Right atrium auricular region (tissue), 2 donors: Measurements from ENCODE around the gene CDKAL1. TPM values are rescaled to one million over a fixed set of nuclear protein-coding genes. Genes with fewer than 3 reads are reported as not detected.
"Not testable (repeated sequence)": the region's sequence is repeated elsewhere in the genome, so short reads cannot be mapped to it uniquely, and the experiment has no call there.

ENCODE experiments used
- DNase-seq: peaks from one replicate; pipeline ENCODE4 v3.0.0-alpha.2; 2019; ENCODE audit warnings: low spot score
- H3K27ac ChIP-seq, 2 donors: fragments of 200-600 bp; sonication (generic); 1 replicate in 1 of 2; 2 replicates in 1 of 2; pipeline ENCODE4 v1.5.1; 2016 to 2019
- H3K27me3 ChIP-seq, 2 donors: fragments of 200-600 bp; sonication (generic); one replicate each; pipeline versions ENCODE4 v1.5.1 to v1.6.0; 2017 to 2019
- H3K36me3 ChIP-seq: fragments of 200-600 bp; sonication (generic); one replicate; pipeline ENCODE4 v1.5.1; 2016
- H3K4me1 ChIP-seq, 2 donors: fragments of 200-600 bp; sonication (generic); one replicate each; pipeline versions ENCODE4 v1.5.1 to v1.6.0; 2017 to 2019
- H3K4me3 ChIP-seq, 2 donors: fragments of 200-600 bp; sonication (generic); 1 replicate in 1 of 2; 2 replicates in 1 of 2; pipeline ENCODE4 v1.5.1; 2017 to 2019; ENCODE audit warnings: mild to moderate bottlenecking in 1 of 2, moderate library complexity in 1 of 2
- H3K9me3 ChIP-seq, 2 donors: fragments of 200-600 bp; sonication (generic); one replicate each; pipeline ENCODE4 v1.5.1; 2019
- total RNA-seq, 2 donors: library from RNA; depleted of rRNA; stranded (reverse); fragments of >200 nt; gene quantifications; one replicate each; pipeline ENCODE4 v1.1.0, GENCODE V29; 2016
- TF ChIP-seq, protein P1 (sequence below), 2 donors: fragments of 200-600 bp; sonication (generic); IDR thresholded peaks; one replicate each; pipeline ENCODE4 v1.5.1; 2019; ENCODE audit warnings: antibody characterized with exemption in 2 of 2

The CDKAL1 gene
- total RNA-seq, 2 donors from 2014 or later, result 8.8 to 10.5 TPM

DNA sequence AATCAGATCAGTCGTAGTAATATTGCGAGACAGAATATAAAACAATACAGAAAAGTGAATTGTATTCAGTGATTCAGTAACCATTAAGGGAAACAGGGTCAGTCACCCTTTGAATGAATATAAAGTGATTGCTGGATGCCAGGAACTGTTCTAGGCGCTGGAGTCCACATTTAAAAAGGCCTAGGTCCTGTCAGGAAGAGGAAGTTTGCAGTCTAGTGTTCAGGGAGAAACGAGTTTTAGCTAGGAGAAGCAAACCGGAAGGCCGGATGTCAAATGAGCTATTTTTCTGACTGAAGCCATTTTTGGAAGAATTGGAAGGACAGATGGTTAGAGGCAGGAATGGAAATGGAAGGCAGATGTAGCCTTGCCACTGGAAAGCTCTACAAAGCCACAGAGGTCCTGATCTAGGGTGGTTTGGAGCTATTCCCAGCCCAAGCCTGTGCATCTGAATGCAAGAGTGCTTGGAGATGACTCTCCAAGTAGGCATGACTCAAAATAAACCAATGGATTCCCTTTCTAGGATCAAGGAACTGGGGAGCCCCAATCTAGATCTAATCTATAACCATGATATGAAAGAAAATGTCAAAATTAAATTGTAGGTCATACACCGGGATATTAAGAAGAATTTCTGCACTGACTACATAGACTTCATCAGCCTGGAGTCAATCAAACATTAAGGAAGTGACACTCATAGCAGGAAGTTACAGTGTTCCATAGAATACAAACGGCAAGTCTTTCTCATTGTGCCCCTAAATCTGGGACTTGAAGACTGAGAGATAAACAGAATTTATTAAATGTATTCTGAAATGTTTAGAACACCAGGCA lies 36.8 kb upstream of the CDKAL1 start:
- H3K27me3 ChIP-seq, result no peaks in the 10 kb centered on the region
- TF ChIP-seq, protein P1, sequence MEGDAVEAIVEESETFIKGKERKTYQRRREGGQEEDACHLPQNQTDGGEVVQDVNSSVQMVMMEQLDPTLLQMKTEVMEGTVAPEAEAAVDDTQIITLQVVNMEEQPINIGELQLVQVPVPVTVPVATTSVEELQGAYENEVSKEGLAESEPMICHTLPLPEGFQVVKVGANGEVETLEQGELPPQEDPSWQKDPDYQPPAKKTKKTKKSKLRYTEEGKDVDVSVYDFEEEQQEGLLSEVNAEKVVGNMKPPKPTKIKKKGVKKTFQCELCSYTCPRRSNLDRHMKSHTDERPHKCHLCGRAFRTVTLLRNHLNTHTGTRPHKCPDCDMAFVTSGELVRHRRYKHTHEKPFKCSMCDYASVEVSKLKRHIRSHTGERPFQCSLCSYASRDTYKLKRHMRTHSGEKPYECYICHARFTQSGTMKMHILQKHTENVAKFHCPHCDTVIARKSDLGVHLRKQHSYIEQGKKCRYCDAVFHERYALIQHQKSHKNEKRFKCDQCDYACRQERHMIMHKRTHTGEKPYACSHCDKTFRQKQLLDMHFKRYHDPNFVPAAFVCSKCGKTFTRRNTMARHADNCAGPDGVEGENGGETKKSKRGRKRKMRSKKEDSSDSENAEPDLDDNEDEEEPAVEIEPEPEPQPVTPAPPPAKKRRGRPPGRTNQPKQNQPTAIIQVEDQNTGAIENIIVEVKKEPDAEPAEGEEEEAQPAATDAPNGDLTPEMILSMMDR (IDR thresholded peaks at IDR 0.05), result no peak
- no peak overlapping the region for H3K4me3 ChIP-seq
- DNase-seq, result no peak
- no peaks in the 10 kb centered on the region for H3K4me1 ChIP-seq
- H3K9me3 ChIP-seq, result no peaks in the 10 kb centered on the region
- no peaks in the 10 kb centered on the region for H3K36me3 ChIP-seq
- H3K27ac ChIP-seq, result no peak overlapping the region

DNA sequence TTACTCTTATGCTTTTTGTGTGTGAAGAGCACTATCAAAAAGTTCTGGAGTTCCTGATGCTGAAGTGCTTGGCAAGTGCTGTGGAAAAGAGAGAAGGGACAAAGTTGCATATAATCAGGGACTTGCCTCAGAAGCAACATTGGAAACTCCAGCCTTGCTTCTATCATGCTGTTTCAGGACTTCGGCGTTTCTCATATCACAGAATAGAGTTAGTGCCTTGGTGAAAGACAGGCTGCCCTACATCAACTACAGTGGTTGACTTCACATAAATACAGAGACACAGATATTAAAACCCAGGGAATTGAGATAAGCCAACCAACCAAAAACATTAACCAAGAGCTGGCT lies 36.2 kb upstream of the CDKAL1 start:
- Histone ChIP-seq H3K27me3 (no peaks in the 10 kb centered on the region), H3K9me3 (no peaks in the 10 kb centered on the region), H3K4me1 (no peaks in the 10 kb centered on the region), H3K36me3 (no peaks in the 10 kb centered on the region), H3K27ac (no peak overlapping the region), H3K4me3 (no peak overlapping the region)
- TF ChIP-seq, protein P1 (IDR thresholded peaks at IDR 0.05), result no peak
- no peak for DNase-seq

DNA sequence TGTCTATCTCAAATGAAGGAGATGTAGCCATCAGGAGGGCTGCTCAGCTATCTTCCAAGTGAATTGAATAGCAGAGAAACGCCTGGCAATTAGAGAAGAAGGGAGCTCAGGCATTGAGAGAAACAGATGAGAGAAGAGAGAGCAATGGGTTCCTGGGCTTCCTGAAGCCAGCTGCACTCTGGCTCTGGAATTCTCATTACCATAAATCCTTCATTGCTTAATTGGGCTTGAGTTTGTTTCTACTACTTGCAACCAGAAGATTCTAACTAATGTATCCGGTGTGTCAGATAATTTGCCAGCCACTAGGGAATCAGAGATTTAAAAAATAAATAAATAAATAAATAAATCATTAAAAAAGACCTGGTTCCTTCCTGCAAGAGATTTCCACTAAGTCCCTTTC lies 25.0 kb upstream of the CDKAL1 start:
- Histone ChIP-seq H3K27me3 (no peaks in the 10 kb centered on the region), H3K4me3 (no peak overlapping the region)

DNA sequence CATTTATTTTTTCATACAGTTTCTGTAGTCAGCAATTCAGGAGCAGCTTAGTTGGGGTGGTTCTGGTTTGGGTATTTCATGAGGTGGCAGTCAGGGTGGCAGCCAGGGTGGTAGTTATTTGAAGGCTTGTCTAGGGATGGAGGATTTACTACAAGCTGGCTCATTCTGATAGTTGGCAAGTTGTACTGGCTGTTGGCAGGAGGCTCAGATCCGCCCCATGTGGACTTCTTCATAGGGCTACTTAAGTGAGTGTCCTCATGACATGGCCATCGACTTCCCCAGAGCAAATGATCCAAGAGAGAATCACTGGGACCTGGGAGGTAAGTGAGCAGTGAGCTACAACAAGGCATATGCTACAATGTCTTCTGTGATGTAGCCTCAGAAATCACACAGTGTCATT lies 22.4 kb upstream of the CDKAL1 start:
- H3K4me3 ChIP-seq, result no peak overlapping the region
- no peaks in the 10 kb centered on the region for H3K27me3 ChIP-seq
- no peaks in the 10 kb centered on the region for H3K9me3 ChIP-seq
- TF ChIP-seq, protein P1 (IDR thresholded peaks at IDR 0.05), result no peak
- no peak for DNase-seq
- H3K27ac ChIP-seq, result no peak overlapping the region
- H3K4me1 ChIP-seq, result no peaks in the 10 kb centered on the region
- H3K36me3 ChIP-seq, result no peaks in the 10 kb centered on the region

More for the DNA sequence above, 25.0 kb upstream of the CDKAL1 start:
- no peak for DNase-seq
- H3K4me1 ChIP-seq, result no peaks in the 10 kb centered on the region
- TF ChIP-seq, protein P1 (IDR thresholded peaks at IDR 0.05), result no peak
- no peak overlapping the region for H3K27ac ChIP-seq
- H3K36me3 ChIP-seq, result no peaks in the 10 kb centered on the region
- H3K9me3 ChIP-seq, result no peaks in the 10 kb centered on the region

DNA sequence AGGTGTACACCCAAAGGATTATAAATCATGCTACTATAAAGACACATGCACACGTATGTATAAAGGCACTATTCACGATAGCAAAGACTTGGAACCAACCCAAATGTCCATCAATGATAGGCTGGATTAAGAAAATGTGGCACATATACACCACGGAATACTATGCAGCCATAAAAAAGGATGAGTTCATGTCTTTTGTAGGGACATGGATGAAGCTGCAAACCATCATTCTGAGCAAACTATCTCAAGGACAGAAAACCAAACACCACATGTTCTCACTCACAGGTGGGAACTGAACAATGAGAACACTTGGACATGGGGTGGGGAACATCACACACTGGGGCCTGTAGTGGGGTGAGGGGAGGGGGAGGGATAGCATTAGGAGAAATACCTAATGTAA lies 9.0 kb upstream of the CDKAL1 start:
- H3K4me3 ChIP-seq, H3K27ac ChIP-seq, DNase-seq, H3K27me3 ChIP-seq, H3K4me1 ChIP-seq, H3K9me3 ChIP-seq, H3K36me3 ChIP-seq: not testable (repeated sequence)

DNA sequence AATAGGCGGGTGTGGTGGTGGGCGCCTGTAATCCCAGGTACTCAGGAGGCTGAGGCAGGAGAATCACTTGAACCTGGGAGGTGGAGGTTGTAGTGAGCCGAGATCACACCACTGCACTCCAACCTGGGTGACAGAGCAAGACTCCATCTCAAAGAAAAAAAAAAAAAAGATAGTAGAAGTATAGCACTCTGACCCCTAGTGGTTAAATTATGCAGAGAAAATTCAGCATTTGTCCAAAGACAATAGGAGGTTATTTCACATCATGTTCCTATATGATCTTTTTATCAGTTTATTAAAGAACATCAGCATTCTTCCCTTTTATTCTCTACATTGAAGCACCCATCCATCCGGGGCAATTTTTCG lies 5.2 kb upstream of the CDKAL1 start:
- H3K4me3 ChIP-seq, H3K27ac ChIP-seq, H3K36me3 ChIP-seq, DNase-seq, H3K27me3 ChIP-seq, H3K9me3 ChIP-seq, H3K4me1 ChIP-seq: not testable (repeated sequence)
- TF ChIP-seq, protein P1 (IDR thresholded peaks at IDR 0.05), result peak in 1 of 2 donors; percentile 69
